Caco-2 (cell line): Measurements from ENCODE around the gene TBRG4. TPM values are rescaled to one million over a fixed set of nuclear protein-coding genes. Genes with fewer than 3 reads are reported as not detected.

Experiments used
- BruUV-seq: library from RNA; stranded (reverse); fragments of 400-500 nt; replicated peaks from 2 replicates; lab custom pipeline; 2021; lab: Mats Ljungman, UMichigan
- CTCF ChIA-PET: fragments of 300-600 bp; sonication (Branson Sonifier 250); formaldehyde crosslinking; loops from one replicate; lab custom pipeline; 2022; ENCODE audit warnings: antibody characterized with exemption; lab: Charles Lee
- POLR2A ChIA-PET: fragments of 300-600 bp; sonication (Branson Sonifier 250); formaldehyde crosslinking; loops from one replicate; lab custom pipeline; 2022; ENCODE audit warnings: antibody characterized with exemption; lab: Charles Lee
- DNase-seq, 2 experiments: peaks; one replicate each; pipeline versions ENCODE4 v3.0.0 to v3.0.0-alpha.2; 2020 to 2022
- H3K27me3 ChIP-seq: replicated peaks from 2 replicates; pipeline ENCODE4 v1.6.0; 2011; ENCODE audit warnings: low read length; ENCODE audit not compliant: control insufficient read depth, insufficient read depth
- H3K36me3 ChIP-seq: 2 replicates; pipeline ENCODE4 v1.5.1; 2011; ENCODE audit warnings: low read length; ENCODE audit not compliant: control insufficient read depth, insufficient read depth
- H3K4me1 ChIP-seq: fragments of 250-450 bp; sonication (Bioruptor Pico); 2 replicates; pipeline ENCODE4 v1.5.1; 2020; ENCODE audit warnings: mild to moderate bottlenecking
- H3K4me3 ChIP-seq: 2 replicates; pipeline ENCODE4 v1.5.1; 2011; ENCODE audit warnings: low read depth, mild to moderate bottlenecking, control low read depth, low read length
- H3K9me3 ChIP-seq: fragments of 250-450 bp; sonication (Bioruptor Pico); 2 replicates; pipeline ENCODE4 v1.5.1; 2020; ENCODE audit warnings: mild to moderate bottlenecking, moderate library complexity
- H3K27ac Mint-ChIP-seq: one replicate; pipeline ENCODE4 v1.8.0; 2022; ENCODE audit warnings: mixed read lengths; ENCODE audit not compliant: unreplicated experiment
- H3K27me3 Mint-ChIP-seq: one replicate; pipeline ENCODE4 v1.8.0; 2022; ENCODE audit warnings: mixed read lengths; ENCODE audit not compliant: insufficient read depth, unreplicated experiment
- H3K36me3 Mint-ChIP-seq: one replicate; pipeline ENCODE4 v1.8.0; 2022; ENCODE audit warnings: mild to moderate bottlenecking, mixed read lengths; ENCODE audit not compliant: insufficient read depth, unreplicated experiment
- H3K4me1 Mint-ChIP-seq: one replicate; pipeline ENCODE4 v1.8.0; 2022; ENCODE audit warnings: low read depth, mixed read lengths; ENCODE audit not compliant: unreplicated experiment
- H3K4me3 Mint-ChIP-seq: one replicate; pipeline ENCODE4 v1.8.0; 2022; ENCODE audit warnings: mild to moderate bottlenecking, moderate library complexity, mixed read lengths; ENCODE audit not compliant: unreplicated experiment
- H3K9me3 Mint-ChIP-seq: one replicate; pipeline ENCODE4 v1.8.0; 2022; ENCODE audit warnings: mixed read lengths; ENCODE audit not compliant: unreplicated experiment
- CTCF ChIP-seq, 2 experiments: fragments of 200-600 bp in 1 of 2; IDR thresholded peaks; 1 replicate in 1 of 2; 2 replicates in 1 of 2; pipeline versions ENCODE4 v1.5.1 to v1.8.0; 2011 to 2022; ENCODE audit warnings: antibody characterized with exemption in 1 of 2, control low read depth in 1 of 2, inconsistent platforms in 1 of 2, low read depth in 1 of 2, low read length in 1 of 2, mild to moderate bottlenecking in 1 of 2, moderate library complexity in 1 of 2; ENCODE audit not compliant: insufficient read depth in 1 of 2, severe bottlenecking in 1 of 2, unreplicated experiment in 1 of 2
- intact Hi-C: fragments of 100-400 bp; cut with micrococcal nuclease; formaldehyde crosslinking; loops from one replicate; pipeline ENCODE4 v1.10.0; 2022; ENCODE audit not compliant: unreplicated experiment
- total RNA-seq: library from RNA; stranded (reverse); gene quantifications from 2 replicates; pipeline ENCODE4 v1.2.3, GENCODE V29; 2022

Gene TBRG4
- total RNA-seq, 1 experiment from 2014 or later = 116 TPM

GRCh38 chr7:45070254-45070642, 41.2 kb downstream of the TBRG4 start:
- POLR2A ChIA-PET = no interaction called here
- no peak overlapping the region for H3K4me3 Mint-ChIP-seq
- H3K36me3 Mint-ChIP-seq = peaks cover 22% of the 10 kb centered on the region
- Histone ChIP-seq H3K9me3 (no peaks in the 10 kb centered on the region), H3K36me3 (peaks cover 2% of the 10 kb centered on the region), H3K4me3 (no peak overlapping the region), H3K4me1 (no peaks in the 10 kb centered on the region), H3K27me3 (no peaks in the 10 kb centered on the region)
- no peak for DNase-seq
- BruUV-seq = no TSS peak
- CTCF ChIA-PET = no interaction called here
- H3K27me3 Mint-ChIP-seq = no peaks in the 10 kb centered on the region
- H3K4me1 Mint-ChIP-seq = no peaks in the 10 kb centered on the region
- no peak overlapping the region for H3K27ac Mint-ChIP-seq
- H3K9me3 Mint-ChIP-seq = no peaks in the 10 kb centered on the region
- intact Hi-C loops = no loop called here
- TF ChIP-seq CTCF (IDR thresholded peaks at IDR 0.05; ENCODE audit: insufficient read depth in 1 of 2, low read depth in 1 of 2, low read length in 1 of 2, severe bottlenecking in 1 of 2, unreplicated experiment in 1 of 2) = no peak

DNA sequence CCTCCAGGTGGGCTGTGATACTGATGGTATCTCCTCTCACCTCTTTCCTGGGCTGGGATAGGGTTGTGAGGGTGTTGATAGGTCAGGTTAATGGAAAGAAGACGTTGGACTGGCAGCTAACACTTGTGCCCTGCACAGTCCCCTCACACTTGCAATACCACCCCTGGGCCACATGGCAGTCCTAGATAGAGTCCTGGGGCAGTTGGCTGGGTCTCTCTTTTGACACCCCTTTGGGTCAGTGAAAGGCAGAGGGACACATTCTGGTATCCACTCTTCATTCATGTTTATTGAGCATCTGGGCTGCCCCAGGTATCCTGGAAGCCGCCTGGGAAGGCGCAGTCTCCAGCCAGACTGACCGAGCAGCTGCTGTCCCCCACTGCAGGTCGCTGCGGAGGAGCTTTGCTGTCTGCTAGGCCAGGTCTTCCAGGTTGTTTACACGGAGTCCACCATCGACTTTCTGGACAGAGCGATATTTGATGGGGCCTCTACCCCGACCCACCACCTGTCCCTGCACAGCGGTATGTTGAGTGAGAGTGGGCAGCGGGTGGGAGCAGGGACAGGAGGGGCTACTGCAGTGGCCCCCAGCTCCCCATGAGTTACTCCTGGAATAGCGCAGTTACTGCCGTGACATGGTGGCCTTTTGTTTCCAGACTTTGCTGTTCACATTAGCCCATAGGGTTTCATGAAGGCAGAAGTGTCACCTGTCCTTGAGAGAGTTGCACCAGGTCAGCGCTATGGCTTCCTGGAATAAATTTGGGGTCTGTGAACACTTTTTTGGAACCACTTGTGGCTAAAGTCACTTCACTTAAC, 41.8 kb downstream of the TBRG4 start:
- Mint-ChIP-seq H3K27ac (no peak overlapping the region), H3K4me1 (no peaks in the 10 kb centered on the region), H3K36me3 (peaks cover 18% of the 10 kb centered on the region), H3K27me3 (no peaks in the 10 kb centered on the region), H3K4me3 (no peak overlapping the region), H3K9me3 (no peaks in the 10 kb centered on the region)
- DNase-seq = no peak
- Histone ChIP-seq H3K9me3 (no peaks in the 10 kb centered on the region), H3K27me3 (no peaks in the 10 kb centered on the region), H3K36me3 (peaks cover 2% of the 10 kb centered on the region), H3K4me1 (no peaks in the 10 kb centered on the region), H3K4me3 (no peak overlapping the region)
- ChIA-PET CTCF (no interaction called here), POLR2A (no interaction called here)
- intact Hi-C loops = no loop called here
- BruUV-seq = no TSS peak
- TF ChIP-seq CTCF (IDR thresholded peaks at IDR 0.05; ENCODE audit: insufficient read depth in 1 of 2, low read depth in 1 of 2, low read length in 1 of 2, severe bottlenecking in 1 of 2, unreplicated experiment in 1 of 2) = no peak

GRCh38 chr7:45068236-45069023, 43.1 kb downstream of the TBRG4 start:
- Mint-ChIP-seq H3K27ac (no peak overlapping the region), H3K4me1 (no peaks in the 10 kb centered on the region), H3K9me3 (no peaks in the 10 kb centered on the region), H3K27me3 (no peaks in the 10 kb centered on the region), H3K36me3 (peaks cover 23% of the 10 kb centered on the region), H3K4me3 (no peak overlapping the region)
- ChIA-PET CTCF (interaction anchor here (0.6 kb wide), 1 partner anchor 69 kb away, joined by 4 read pairs; no protein-coding TSS in a partner anchor), POLR2A (no interaction called here)
- BruUV-seq = no TSS peak
- Histone ChIP-seq H3K27me3 (no peaks in the 10 kb centered on the region), H3K4me1 (no peaks in the 10 kb centered on the region), H3K4me3 (no peak overlapping the region), H3K9me3 (no peaks in the 10 kb centered on the region), H3K36me3 (peaks cover 2% of the 10 kb centered on the region)
- no peak for TF ChIP-seq CTCF (IDR thresholded peaks at IDR 0.05; ENCODE audit: insufficient read depth in 1 of 2, low read depth in 1 of 2, low read length in 1 of 2, severe bottlenecking in 1 of 2, unreplicated experiment in 1 of 2)
- intact Hi-C loops = no loop called here
- no peak for DNase-seq
